Measurements from ENCODE around the gene EHBP1.

GRCh38 chr2:63029058-63029457, 323.5 kb downstream of the EHBP1 start:
- TF ChIP-seq, protein P1, sequence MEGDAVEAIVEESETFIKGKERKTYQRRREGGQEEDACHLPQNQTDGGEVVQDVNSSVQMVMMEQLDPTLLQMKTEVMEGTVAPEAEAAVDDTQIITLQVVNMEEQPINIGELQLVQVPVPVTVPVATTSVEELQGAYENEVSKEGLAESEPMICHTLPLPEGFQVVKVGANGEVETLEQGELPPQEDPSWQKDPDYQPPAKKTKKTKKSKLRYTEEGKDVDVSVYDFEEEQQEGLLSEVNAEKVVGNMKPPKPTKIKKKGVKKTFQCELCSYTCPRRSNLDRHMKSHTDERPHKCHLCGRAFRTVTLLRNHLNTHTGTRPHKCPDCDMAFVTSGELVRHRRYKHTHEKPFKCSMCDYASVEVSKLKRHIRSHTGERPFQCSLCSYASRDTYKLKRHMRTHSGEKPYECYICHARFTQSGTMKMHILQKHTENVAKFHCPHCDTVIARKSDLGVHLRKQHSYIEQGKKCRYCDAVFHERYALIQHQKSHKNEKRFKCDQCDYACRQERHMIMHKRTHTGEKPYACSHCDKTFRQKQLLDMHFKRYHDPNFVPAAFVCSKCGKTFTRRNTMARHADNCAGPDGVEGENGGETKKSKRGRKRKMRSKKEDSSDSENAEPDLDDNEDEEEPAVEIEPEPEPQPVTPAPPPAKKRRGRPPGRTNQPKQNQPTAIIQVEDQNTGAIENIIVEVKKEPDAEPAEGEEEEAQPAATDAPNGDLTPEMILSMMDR (conservative IDR thresholded peaks at IDR 0.05; ENCODE audit: low read depth, low read length): no peak
- TF ChIP-seq EZH2 (IDR thresholded peaks at IDR 0.05; ENCODE audit: borderline replicate concordance, low read depth, low read length, poor library complexity, severe bottlenecking): no peak
